Measurements from ENCODE around the gene SLC8B1.

The SLC8B1 gene

GRCh38 chr12:113373969-113374368 lies 39.1 kb upstream of the SLC8B1 start:
- H3K9me3 ChIP-seq (ENCODE audit: severe bottlenecking) = no peaks in the 10 kb centered on the region
- H3K36me3 ChIP-seq = peaks cover 44% of the 10 kb centered on the region
- no peak overlapping the region for H3K27ac ChIP-seq
- TF ChIP-seq CTCF (IDR thresholded peaks at IDR 0.05; ENCODE audit: low read depth, low read length) = no peak
- H3K27me3 ChIP-seq (ENCODE audit: insufficient read depth, low read depth, severe bottlenecking) = no peaks in the 10 kb centered on the region
- no peak for DNase-seq
- no peak overlapping the region for H3K4me3 ChIP-seq (ENCODE audit: low read depth, low read length)

- no peaks in the 10 kb centered on the region for H3K27me3 ChIP-seq (ENCODE audit: insufficient read depth, low read depth, severe bottlenecking)
- H3K9me3 ChIP-seq (ENCODE audit: severe bottlenecking) = no peaks in the 10 kb centered on the region
- no peak overlapping the region for H3K4me3 ChIP-seq (ENCODE audit: low read depth, low read length)
- no peak for TF ChIP-seq CTCF (IDR thresholded peaks at IDR 0.05; ENCODE audit: low read depth, low read length)
- DNase-seq = no peak
- no peak overlapping the region for H3K27ac ChIP-seq
- H3K36me3 ChIP-seq = peaks cover 44% of the 10 kb centered on the region
Observed at GRCh38 chr12:113373440-113373839, 38.5 kb upstream of the SLC8B1 start.

GRCh38 chr12:113372371-113372770 lies 37.5 kb upstream of the SLC8B1 start:
- H3K36me3 ChIP-seq = peaks cover 34% of the 10 kb centered on the region
- no peak overlapping the region for H3K4me3 ChIP-seq (ENCODE audit: low read depth, low read length)
- H3K27me3 ChIP-seq (ENCODE audit: insufficient read depth, low read depth, severe bottlenecking) = no peaks in the 10 kb centered on the region
- no peak for DNase-seq
- no peaks in the 10 kb centered on the region for H3K9me3 ChIP-seq (ENCODE audit: severe bottlenecking)
- TF ChIP-seq CTCF (IDR thresholded peaks at IDR 0.05; ENCODE audit: low read depth, low read length) = no peak
- H3K27ac ChIP-seq = no peak overlapping the region

GRCh38 chr12:113371808-113372207 lies 36.9 kb upstream of the SLC8B1 start:
- H3K27me3 ChIP-seq (ENCODE audit: insufficient read depth, low read depth, severe bottlenecking) = no peaks in the 10 kb centered on the region
- no peaks in the 10 kb centered on the region for H3K9me3 ChIP-seq (ENCODE audit: severe bottlenecking)
- DNase-seq = no peak
- H3K4me3 ChIP-seq (ENCODE audit: low read depth, low read length) = no peak overlapping the region
- no peak overlapping the region for H3K27ac ChIP-seq
- peaks cover 29% of the 10 kb centered on the region for H3K36me3 ChIP-seq
- TF ChIP-seq CTCF (IDR thresholded peaks at IDR 0.05; ENCODE audit: low read depth, low read length) = no peak

- Histone ChIP-seq H3K9me3 (ENCODE audit: severe bottlenecking) (no peaks in the 10 kb centered on the region), H3K27ac (no peak overlapping the region), H3K4me3 (ENCODE audit: low read depth, low read length) (no peak overlapping the region), H3K27me3 (ENCODE audit: insufficient read depth, low read depth, severe bottlenecking) (no peaks in the 10 kb centered on the region), H3K36me3 (peaks cover 28% of the 10 kb centered on the region)
- no peak for TF ChIP-seq CTCF (IDR thresholded peaks at IDR 0.05; ENCODE audit: low read depth, low read length)
- DNase-seq = no peak
Observed at GRCh38 chr12:113370923-113371682, 36.2 kb upstream of the SLC8B1 start.
